ENCODE results near the gene TADA2B. TPM values are rescaled to one million over a fixed set of nuclear protein-coding genes. Genes with fewer than 3 reads are reported as not detected.

Gene TADA2B
- total RNA-seq (10 to 100 TPM; 14.0 to 26.2 (median 19.7) TPM), polyA plus RNA-seq (10 to 100 TPM in 1 of 2 donors, 1 to 10 TPM in 1; 9.6 to 11.0 TPM)

GRCh38 chr4:7043284-7044136, at the start of gene TADA2B:
TADA2B (plus strand) TSS chr4:7043372; CDS start chr4:7043580, 208 bp downstream.
- TF ChIP-seq CTCF (IDR thresholded peaks at IDR 0.05): no peak
- intact Hi-C loops (cut with DNase I): no loop called here
- Histone ChIP-seq H3K27ac (peak within 1 kb of the TSS; percentile 85 to 93 (median 90)), H3K4me1 (peaks cover 15 to 30% (median 25%) of the 10 kb centered on the region in 3 donors), H3K36me3 (no peaks in the 10 kb centered on the region), H3K4me3 (peak within 1 kb of the TSS; percentile 93 to 98 (median 96)), H3K9me3 (no peaks in the 10 kb centered on the region), H3K27me3 (no peaks in the 10 kb centered on the region)
- FAIRE-seq (no peak), ATAC-seq (peak; percentile 25 to 33 (median 26)), DNase-seq (peak; percentile 61 to 90 (median 72))
- 0 to 1% methylated on average over 60 to 119 of the region's 119 CpGs for WGBS, 2 donors

- H3K27ac ChIP-seq: no peak overlapping the region
- ATAC-seq: no peak
- intact Hi-C loops (cut with DNase I): no loop called here
- TF ChIP-seq CTCF (IDR thresholded peaks at IDR 0.05): no peak
- FAIRE-seq: no peak
- H3K4me3 ChIP-seq: no peak overlapping the region
- H3K27me3 ChIP-seq: no peaks in the 10 kb centered on the region
- H3K4me1 ChIP-seq: peaks cover 4 to 12% (median 7%) of the 10 kb centered on the region in 3 donors
- 93 to 96% methylated on average over 12 of the region's 12 CpGs for WGBS, 2 donors
- H3K9me3 ChIP-seq: no peaks in the 10 kb centered on the region
- H3K36me3 ChIP-seq: peaks cover 0 to 34% (median 6%) of the 10 kb centered on the region in 3 donors
- DNase-seq: no peak
These were observed 46.7 kb upstream of the TADA2B start for GRCh38 chr4:6996481-6996880.

- DNase-seq (peak in 1 of 6 donors; percentile 35), FAIRE-seq (no peak), ATAC-seq (peak in 2 of 4 donors; percentile 32 to 34)
- Histone ChIP-seq H3K9me3 (no peaks in the 10 kb centered on the region), H3K27me3 (no peaks in the 10 kb centered on the region), H3K4me1 (no peaks in the 10 kb centered on the region), H3K4me3 (no peak overlapping the region), H3K27ac (no peak overlapping the region), H3K36me3 (peaks cover 4 to 46% (median 10%) of the 10 kb centered on the region in 3 donors)
- intact Hi-C loops (cut with DNase I): no loop called here
- no peak for TF ChIP-seq CTCF (IDR thresholded peaks at IDR 0.05)
- 74 to 83% methylated on average over 14 of the region's 14 CpGs for WGBS, 2 donors
These were observed 43.7 kb upstream of the TADA2B start for GRCh38 chr4:6999172-7000086.

- intact Hi-C loops (cut with DNase I): no loop called here
- no peak for FAIRE-seq
- Histone ChIP-seq H3K27me3 (no peaks in the 10 kb centered on the region), H3K27ac (no peak overlapping the region), H3K36me3 (peaks cover 4 to 46% (median 10%) of the 10 kb centered on the region in 3 donors), H3K9me3 (no peaks in the 10 kb centered on the region), H3K4me3 (no peak overlapping the region), H3K4me1 (no peaks in the 10 kb centered on the region)
- peak in 1 of 4 donors; percentile 34 for ATAC-seq
- 94 to 95% methylated on average over 18 of the region's 18 CpGs for WGBS, 2 donors
- peak in 1 of 6 donors; percentile 22 for DNase-seq
- no peak for TF ChIP-seq CTCF (IDR thresholded peaks at IDR 0.05)
These were observed 42.6 kb upstream of the TADA2B start for GRCh38 chr4:7000421-7001176.

Data from pancreas (tissue), 10 donors.